Suprapubic skin (tissue), 4 donors: ENCODE measurements around the gene MEMO1. TPM values are rescaled to one million over a fixed set of nuclear protein-coding genes. Genes with fewer than 3 reads are reported as not detected.
"Not testable (repeated sequence)": the region's sequence is repeated elsewhere in the genome, so short reads cannot be mapped to it uniquely, and the experiment has no call there.

Source experiments
- DNase-seq, 2 donors: peaks; one replicate each; pipeline ENCODE4 v3.0.0-alpha.2; 2019; ENCODE audit warnings: low spot score in 2 of 2
- H3K27ac ChIP-seq: fragments of 200-600 bp; sonication (generic); one replicate; pipeline ENCODE4 v1.5.1; 2019
- H3K27me3 ChIP-seq: fragments of 200-600 bp; sonication (generic); one replicate; pipeline ENCODE4 v1.5.1; 2019
- H3K36me3 ChIP-seq: fragments of 200-600 bp; sonication (generic); one replicate; pipeline ENCODE4 v1.5.1; 2019
- H3K4me1 ChIP-seq: fragments of 200-600 bp; sonication (generic); one replicate; pipeline ENCODE4 v1.5.1; 2019
- H3K4me3 ChIP-seq: fragments of 200-600 bp; sonication (generic); one replicate; pipeline ENCODE4 v1.5.1; 2019; ENCODE audit warnings: mild to moderate bottlenecking
- H3K9me3 ChIP-seq: fragments of 200-600 bp; sonication (generic); one replicate; pipeline ENCODE4 v1.5.1; 2019
- EP300 ChIP-seq: sonication (generic); formaldehyde crosslinking; IDR thresholded peaks from one replicate; pipeline ENCODE4 v1.6.1; 2017; ENCODE audit warnings: antibody characterized with exemption
- POLR2A ChIP-seq, 2 donors: fragments of 450-650 bp; IDR thresholded peaks; one replicate each; pipeline ENCODE4 v1.6.1; 2017; ENCODE audit warnings: antibody characterized with exemption in 2 of 2, mild to moderate bottlenecking in 2 of 2, moderate library complexity in 2 of 2
- POLR2AphosphoS5 ChIP-seq, 3 donors: sonication (generic); formaldehyde crosslinking; IDR thresholded peaks; one replicate each; pipeline ENCODE4 v1.6.1; 2017; ENCODE audit warnings: antibody characterized with exemption in 3 of 3
- WGBS: methylation state at CpG from one replicate; pipeline ENCODE4 v1.1.5; 2018; 5-methylcytosine and 5-hydroxymethylcytosine counted together
- total RNA-seq, 4 donors: library from RNA; depleted of rRNA; stranded (reverse); fragments of >200 nt; gene quantifications; one replicate each; pipeline ENCODE4 v1.1.0, GENCODE V29; 2016
- TF ChIP-seq, protein P1 (sequence below), 2 donors: fragments of 200-600 bp in 1 of 2; fragments of 450-650 bp in 1 of 2; sonication (generic) in 1 of 2; IDR thresholded peaks; one replicate each; pipeline ENCODE4 v1.5.1; 2016 to 2019; ENCODE audit warnings: antibody characterized with exemption in 2 of 2, mild to moderate bottlenecking in 1 of 2, moderate library complexity in 1 of 2

MEMO1 gene
- total RNA-seq, 4 donors from 2014 or later: 31.3 to 36.1 (median 33.2) TPM

DNA sequence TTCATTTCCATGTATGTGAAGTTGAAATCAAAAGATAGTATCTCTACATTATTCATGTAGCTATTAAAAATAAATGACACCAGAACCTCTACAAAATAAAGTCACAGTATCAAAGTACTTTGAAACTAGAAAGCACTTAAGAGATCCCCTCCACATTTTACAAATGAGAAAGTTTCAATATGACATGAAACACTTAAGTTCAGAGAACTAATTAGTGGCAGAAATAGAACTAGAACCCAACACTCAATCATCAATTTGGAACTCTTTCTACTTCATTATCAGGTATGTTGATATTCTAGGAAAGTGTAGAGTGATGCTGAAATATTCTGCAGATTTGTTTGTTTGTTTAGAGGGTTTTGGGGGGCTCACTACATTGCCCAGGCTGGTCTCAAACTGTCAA, 145.6 kb downstream of the MEMO1 start:
- no peak for DNase-seq
- Histone ChIP-seq H3K4me1 (no peaks in the 10 kb centered on the region), H3K9me3 (no peaks in the 10 kb centered on the region), H3K27ac (no peak overlapping the region), H3K27me3 (no peaks in the 10 kb centered on the region), H3K4me3 (no peak overlapping the region), H3K36me3 (no peaks in the 10 kb centered on the region)
- no peak for TF ChIP-seq POLR2AphosphoS5 (IDR thresholded peaks at IDR 0.05)
- TF ChIP-seq EP300: no peak
- no peak for TF ChIP-seq POLR2A (IDR thresholded peaks at IDR 0.05)
- TF ChIP-seq, protein P1, sequence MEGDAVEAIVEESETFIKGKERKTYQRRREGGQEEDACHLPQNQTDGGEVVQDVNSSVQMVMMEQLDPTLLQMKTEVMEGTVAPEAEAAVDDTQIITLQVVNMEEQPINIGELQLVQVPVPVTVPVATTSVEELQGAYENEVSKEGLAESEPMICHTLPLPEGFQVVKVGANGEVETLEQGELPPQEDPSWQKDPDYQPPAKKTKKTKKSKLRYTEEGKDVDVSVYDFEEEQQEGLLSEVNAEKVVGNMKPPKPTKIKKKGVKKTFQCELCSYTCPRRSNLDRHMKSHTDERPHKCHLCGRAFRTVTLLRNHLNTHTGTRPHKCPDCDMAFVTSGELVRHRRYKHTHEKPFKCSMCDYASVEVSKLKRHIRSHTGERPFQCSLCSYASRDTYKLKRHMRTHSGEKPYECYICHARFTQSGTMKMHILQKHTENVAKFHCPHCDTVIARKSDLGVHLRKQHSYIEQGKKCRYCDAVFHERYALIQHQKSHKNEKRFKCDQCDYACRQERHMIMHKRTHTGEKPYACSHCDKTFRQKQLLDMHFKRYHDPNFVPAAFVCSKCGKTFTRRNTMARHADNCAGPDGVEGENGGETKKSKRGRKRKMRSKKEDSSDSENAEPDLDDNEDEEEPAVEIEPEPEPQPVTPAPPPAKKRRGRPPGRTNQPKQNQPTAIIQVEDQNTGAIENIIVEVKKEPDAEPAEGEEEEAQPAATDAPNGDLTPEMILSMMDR (IDR thresholded peaks at IDR 0.05): no peak

DNA sequence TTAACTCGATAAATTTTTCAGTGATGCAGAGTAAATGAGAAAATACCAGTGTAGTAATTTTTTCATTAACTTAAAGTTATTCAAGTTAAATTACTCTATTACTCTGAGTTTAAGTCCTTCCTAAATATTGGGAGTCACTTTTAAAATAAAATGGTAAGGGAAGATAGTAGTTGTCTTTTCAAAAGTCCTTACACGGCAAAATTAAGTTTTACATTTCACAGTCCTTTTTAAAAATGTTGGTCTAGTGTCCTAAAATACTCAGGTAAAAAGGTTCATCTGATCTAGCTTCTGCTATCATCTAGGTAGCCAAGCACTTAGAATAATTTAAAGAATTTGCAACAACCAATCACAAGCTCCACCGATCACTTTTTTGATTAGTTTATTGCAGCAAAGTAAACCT, 146.9 kb downstream of the MEMO1 start:
- H3K36me3 ChIP-seq: no peaks in the 10 kb centered on the region
- DNase-seq: no peak
- no peaks in the 10 kb centered on the region for H3K4me1 ChIP-seq
- H3K4me3 ChIP-seq: no peak overlapping the region
- H3K9me3 ChIP-seq: no peaks in the 10 kb centered on the region
- WGBS: 98% methylated on average over 3 of the region's 3 CpGs
- H3K27me3 ChIP-seq: no peaks in the 10 kb centered on the region
- TF ChIP-seq, protein P1 (IDR thresholded peaks at IDR 0.05): no peak
- TF ChIP-seq EP300: no peak
- H3K27ac ChIP-seq: no peak overlapping the region

DNA sequence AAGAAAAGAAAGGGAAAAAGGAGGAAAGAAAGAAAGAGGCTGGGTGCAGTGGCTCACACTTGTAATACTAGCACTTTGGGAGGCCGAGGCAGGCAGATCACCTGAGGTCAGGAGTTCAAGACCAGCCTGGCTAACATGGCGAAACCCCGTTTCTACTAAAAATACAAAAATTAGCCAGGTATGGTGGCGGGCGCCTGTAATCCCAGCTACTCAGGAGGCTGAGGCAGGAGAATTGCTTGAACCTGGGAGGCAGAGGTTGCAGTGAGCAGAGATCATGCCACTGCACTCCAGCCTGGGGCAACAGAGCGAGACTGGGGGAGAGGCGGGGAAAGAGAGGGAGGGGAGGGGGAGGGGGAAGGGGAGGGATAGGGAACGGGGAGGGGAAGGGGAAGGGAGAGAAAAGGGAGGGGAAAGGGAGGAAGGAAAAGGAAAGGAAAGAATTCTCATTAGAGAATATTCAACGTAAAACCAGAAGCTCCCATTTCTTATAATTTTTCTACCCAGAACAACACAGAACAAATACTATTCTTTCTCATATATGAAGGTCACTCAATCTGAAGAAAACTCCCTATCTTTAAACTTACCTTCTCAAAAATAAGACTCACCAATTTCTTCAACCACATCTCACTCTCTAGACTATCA, 147.7 kb downstream of the MEMO1 start:
- not testable (repeated sequence) for DNase-seq, H3K4me1 ChIP-seq, H3K4me3 ChIP-seq, H3K27ac ChIP-seq, H3K9me3 ChIP-seq, H3K36me3 ChIP-seq, H3K27me3 ChIP-seq
- WGBS: 85% methylated on average over 9 of the region's 9 CpGs

DNA sequence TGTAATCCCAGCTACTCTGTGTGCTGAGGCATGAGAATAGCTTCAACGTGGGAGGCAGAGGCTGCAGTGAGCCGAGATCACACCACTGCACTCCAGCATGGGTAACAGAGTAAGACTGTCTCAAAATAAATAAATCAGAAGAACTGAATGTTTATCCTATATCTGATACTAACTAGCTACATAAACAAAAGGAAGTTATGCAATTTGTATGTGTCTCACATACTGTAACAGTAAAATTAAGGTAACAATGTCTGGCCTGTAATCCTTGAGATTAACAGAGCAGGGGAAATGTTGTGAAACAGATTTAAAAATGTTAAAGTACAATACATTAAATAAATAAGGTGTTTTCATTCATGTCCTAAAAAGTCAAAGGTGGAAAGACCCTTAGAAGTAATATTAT, 150.8 kb downstream of the MEMO1 start:
- no peaks in the 10 kb centered on the region for H3K36me3 ChIP-seq

DNA sequence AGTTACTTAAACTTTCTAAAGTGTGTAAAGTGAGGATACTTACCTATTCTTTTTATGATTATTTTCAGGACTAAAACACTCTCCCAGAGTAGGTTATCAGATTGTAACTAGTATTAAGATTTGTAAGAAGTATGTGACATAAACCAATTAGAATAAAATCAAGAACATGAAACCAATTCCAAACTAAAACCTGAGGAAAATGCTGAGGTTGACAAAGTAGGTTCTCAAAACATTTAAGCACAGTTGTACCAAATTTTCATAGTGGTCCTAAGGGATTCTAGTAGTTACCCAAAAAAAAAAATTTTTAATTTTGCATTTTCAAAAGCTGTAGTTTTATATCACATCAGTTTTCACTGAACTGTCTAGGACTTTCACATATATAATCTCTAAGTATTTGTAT, 157.3 kb downstream of the MEMO1 start:
- Histone ChIP-seq H3K27ac (no peak overlapping the region), H3K4me3 (no peak overlapping the region), H3K27me3 (no peaks in the 10 kb centered on the region), H3K4me1 (no peaks in the 10 kb centered on the region), H3K9me3 (no peaks in the 10 kb centered on the region), H3K36me3 (peaks cover 5% of the 10 kb centered on the region)
- TF ChIP-seq, protein P1 (IDR thresholded peaks at IDR 0.05): no peak
- no peak for TF ChIP-seq EP300
- TF ChIP-seq POLR2A (IDR thresholded peaks at IDR 0.05): no peak
- TF ChIP-seq POLR2AphosphoS5 (IDR thresholded peaks at IDR 0.05): no peak
- DNase-seq: no peak

More for the DNA sequence above, 150.8 kb downstream of the MEMO1 start:
- WGBS: 100% methylated on average over 2 of the region's 2 CpGs
- Histone ChIP-seq H3K4me1 (no peaks in the 10 kb centered on the region), H3K27ac (no peak overlapping the region), H3K27me3 (no peaks in the 10 kb centered on the region), H3K9me3 (no peaks in the 10 kb centered on the region), H3K4me3 (no peak overlapping the region)
- TF ChIP-seq POLR2A (IDR thresholded peaks at IDR 0.05) (no peak), POLR2AphosphoS5 (IDR thresholded peaks at IDR 0.05) (no peak), EP300 (no peak)
- TF ChIP-seq, protein P1 (IDR thresholded peaks at IDR 0.05): no peak
- no peak for DNase-seq

DNA sequence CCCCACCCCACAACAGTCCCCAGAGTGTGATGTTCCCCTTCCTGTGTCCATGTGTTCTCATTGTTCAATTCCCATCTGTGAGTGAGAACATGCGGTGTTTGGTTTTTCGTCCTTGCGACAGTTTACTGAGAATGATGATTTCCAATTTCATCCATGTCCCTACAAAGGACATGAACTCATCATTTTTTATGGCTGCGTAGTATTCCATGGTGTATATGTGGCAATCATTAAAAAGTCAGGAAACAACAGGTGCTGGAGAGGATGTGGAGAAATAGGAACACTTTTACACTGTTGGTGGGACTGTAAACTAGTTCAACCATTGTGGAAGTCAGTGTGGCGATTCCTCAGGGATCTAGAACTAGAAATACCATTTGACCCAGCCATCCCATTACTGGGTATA, 168.7 kb downstream of the MEMO1 start:
- H3K27me3 ChIP-seq, H3K4me1 ChIP-seq, H3K4me3 ChIP-seq, H3K27ac ChIP-seq, DNase-seq, H3K9me3 ChIP-seq, H3K36me3 ChIP-seq: not testable (repeated sequence)
- WGBS: 96% methylated on average over 4 of the region's 5 CpGs
